Gastroesophageal sphincter (tissue), 3 donors: ENCODE results near the gene NUAK2.

Source experiments
- CTCF ChIP-seq, 4 experiments: fragments of 200-600 bp in 2 of 4; fragments of 450-650 bp in 2 of 4; sonication (generic) in 1 of 4; IDR thresholded peaks; one replicate each; pipeline ENCODE4 v1.5.1; 2017 to 2019; ENCODE audit warnings: antibody characterized with exemption in 4 of 4, mild to moderate bottlenecking in 2 of 4, moderate library complexity in 2 of 4
- EP300 ChIP-seq: sonication (generic); formaldehyde crosslinking; IDR thresholded peaks from one replicate; pipeline ENCODE4 v1.6.1; 2017; ENCODE audit warnings: antibody characterized with exemption, mild to moderate bottlenecking
- POLR2A ChIP-seq, 2 donors: fragments of 450-650 bp; IDR thresholded peaks; one replicate each; pipeline ENCODE4 v1.6.1; 2017; ENCODE audit warnings: antibody characterized with exemption in 2 of 2, mild to moderate bottlenecking in 2 of 2, moderate library complexity in 1 of 2
- POLR2AphosphoS5 ChIP-seq: sonication (generic); formaldehyde crosslinking; IDR thresholded peaks from one replicate; pipeline ENCODE4 v1.6.1; 2017; ENCODE audit warnings: antibody characterized with exemption

GRCh38 chr1:205287767-205288559, 33.6 kb downstream of the NUAK2 start:
- no peak for TF ChIP-seq CTCF (IDR thresholded peaks at IDR 0.05)
- TF ChIP-seq POLR2AphosphoS5: no peak
- no peak for TF ChIP-seq POLR2A (IDR thresholded peaks at IDR 0.05)
- TF ChIP-seq EP300: no peak
